H1 (cell line): ENCODE results near the gene FAR1. TPM values are rescaled to one million over a fixed set of nuclear protein-coding genes. Genes with fewer than 3 reads are reported as not detected.

Source experiments
- CTCF ChIA-PET: fragments of 300-600 bp; sonication (Branson Sonifier 250); formaldehyde crosslinking; loops from one replicate; lab custom pipeline; 2021; ENCODE audit not compliant: partially characterized antibody; lab: Charles Lee
- POLR2A ChIA-PET: fragments of 300-600 bp; sonication (Branson Sonifier 250); formaldehyde crosslinking; loops from one replicate; lab custom pipeline; 2021; ENCODE audit warnings: inconsistent platforms; ENCODE audit not compliant: partially characterized antibody; lab: Charles Lee
- DNase-seq, 2 experiments: peaks; one replicate each; pipeline versions ENCODE4 v3.0.0 to v3.0.0-alpha.2; 2010 to 2022; ENCODE audit warnings: low spot score in 2 of 2, low read depth in 1 of 2, mixed read lengths in 1 of 2
- FAIRE-seq: peaks from 2 replicates; lab custom pipeline; 2011; peaks lifted over from hg19 to GRCh38; lab: Jason Lieb, UNC
- H2AFZ ChIP-seq: 2 replicates; pipeline ENCODE4 v1.8.1; 2012; ENCODE audit warnings: low read length, inconsistent platforms
- H2AK5ac ChIP-seq: 2 replicates; pipeline ENCODE4 v1.6.1; 2013; ENCODE audit warnings: low read depth, low read length
- H2BK120ac ChIP-seq: replicated peaks from 2 replicates; pipeline ENCODE3; 2013; ENCODE audit warnings: low read depth, low read length, inconsistent platforms
- H2BK12ac ChIP-seq: 2 replicates; pipeline ENCODE4 v1.6.1; 2013; ENCODE audit warnings: low read depth, low read length
- H2BK15ac ChIP-seq: 2 replicates; pipeline ENCODE4 v1.6.1; 2013; ENCODE audit warnings: low read length
- H2BK20ac ChIP-seq: 2 replicates; pipeline ENCODE4 v1.6.1; 2013; ENCODE audit warnings: low read length
- H2BK5ac ChIP-seq: 2 replicates; pipeline ENCODE4 v1.6.1; 2013; ENCODE audit warnings: low read depth, low read length
- H3K14ac ChIP-seq: 2 replicates; pipeline ENCODE4 v1.6.1; 2013; ENCODE audit warnings: inconsistent platforms; ENCODE audit not compliant: insufficient read length
- H3K18ac ChIP-seq: 2 replicates; pipeline ENCODE4 v1.6.1; 2013; ENCODE audit warnings: low read length; ENCODE audit errors: extremely low read depth
- H3K23ac ChIP-seq: 2 replicates; pipeline ENCODE4 v1.6.1; 2013; ENCODE audit warnings: inconsistent platforms; ENCODE audit not compliant: insufficient read length
- H3K23me2 ChIP-seq: 2 replicates; pipeline ENCODE4 v1.6.1; 2013; ENCODE audit warnings: low read depth, low read length
- H3K27ac ChIP-seq: 2 replicates; pipeline ENCODE4 v1.6.1; 2011; ENCODE audit warnings: low read depth, low read length, inconsistent platforms
- H3K27me3 ChIP-seq, 4 experiments: replicated peaks in 1 of 4; 1 replicate in 1 of 4; 2 replicates in 3 of 4; pipeline versions ENCODE4 v1.6.1 to v1.8.1; 2011 to 2013; ENCODE audit warnings: low read length in 3 of 4, mild to moderate bottlenecking in 3 of 4, inconsistent platforms in 2 of 4, mixed read lengths in 2 of 4, moderate library complexity in 1 of 4; ENCODE audit not compliant: control insufficient read depth in 3 of 4, insufficient read depth in 3 of 4; ENCODE audit errors: extremely low read depth in 1 of 4
- H3K36me3 ChIP-seq, 4 experiments: 2 replicates each; pipeline versions ENCODE4 v1.6.1 to v1.8.1; 2011 to 2013; ENCODE audit warnings: mild to moderate bottlenecking in 4 of 4, low read length in 3 of 4, moderate library complexity in 2 of 4, control low read depth in 1 of 4, inconsistent platforms in 1 of 4; ENCODE audit not compliant: insufficient read depth in 4 of 4, control insufficient read depth in 2 of 4
- H3K4ac ChIP-seq: replicated peaks from 2 replicates; pipeline ENCODE3; 2013; ENCODE audit warnings: low read length, low read depth, mixed read lengths, inconsistent platforms; ENCODE audit not compliant: insufficient read length
- H3K4me1 ChIP-seq, 4 experiments: replicated peaks in 1 of 4; 1 replicate in 1 of 4; 2 replicates in 3 of 4; pipeline versions ENCODE4 v1.6.1 to v1.8.1; 2011 to 2013; ENCODE audit warnings: low read length in 3 of 4, inconsistent platforms in 2 of 4, mixed read lengths in 1 of 4; ENCODE audit not compliant: insufficient read depth in 4 of 4, control insufficient read depth in 3 of 4
- H3K4me2 ChIP-seq, 2 experiments: 2 replicates each; pipeline versions ENCODE4 v1.6.1 to v1.8.1; 2011 to 2013; ENCODE audit warnings: low read depth in 2 of 2, low read length in 2 of 2, control low read depth in 1 of 2, inconsistent platforms in 1 of 2, mild to moderate bottlenecking in 1 of 2; ENCODE audit not compliant: insufficient read depth in 1 of 2
- H3K4me3 ChIP-seq, 4 experiments: fragments of 200-600, 300-600 bp in 1 of 4; sonication (generic), shearing (Covaris generic), sonication (Bioruptor Twin) in 1 of 4; 2 replicates each; pipeline versions ENCODE4 v1.5.1 to v1.8.1; 2011 to 2016; ENCODE audit warnings: low read length in 4 of 4, low read depth in 3 of 4, control low read depth in 2 of 4, inconsistent platforms in 2 of 4, mild to moderate bottlenecking in 2 of 4, mixed read lengths in 1 of 4, moderate library complexity in 1 of 4; ENCODE audit not compliant: insufficient read depth in 2 of 4; ENCODE audit errors: extremely low read depth in 1 of 4
- H3K56ac ChIP-seq: replicated peaks from 2 replicates; pipeline ENCODE3; 2013; ENCODE audit warnings: low read depth, mild to moderate bottlenecking, mixed read lengths, low read length, inconsistent platforms; ENCODE audit not compliant: insufficient read length
- H3K79me1 ChIP-seq: 2 replicates; pipeline ENCODE4 v1.6.1; 2013; ENCODE audit warnings: low read depth, low read length, control low read depth
- H3K79me2 ChIP-seq, 2 experiments: 2 replicates each; pipeline versions ENCODE4 v1.6.1 to v1.8.1; 2012 to 2013; ENCODE audit warnings: low read length in 2 of 2, mild to moderate bottlenecking in 2 of 2, inconsistent platforms in 1 of 2; ENCODE audit not compliant: insufficient read depth in 2 of 2, control insufficient read depth in 1 of 2
- H3K9ac ChIP-seq, 4 experiments: replicated peaks in 1 of 4; 1 replicate in 1 of 4; 2 replicates in 3 of 4; pipeline versions ENCODE4 v1.6.1 to v1.8.1; 2011 to 2013; ENCODE audit warnings: low read depth in 3 of 4, low read length in 3 of 4, control low read depth in 2 of 4, mild to moderate bottlenecking in 2 of 4, moderate library complexity in 2 of 4, inconsistent platforms in 1 of 4; ENCODE audit errors: extremely low read depth in 1 of 4
- H3K9me3 ChIP-seq, 2 experiments: 2 replicates each; pipeline versions ENCODE4 v1.6.1 to v1.8.1; 2012 to 2013; ENCODE audit warnings: mild to moderate bottlenecking in 2 of 2, moderate library complexity in 2 of 2, control low read depth in 1 of 2, inconsistent platforms in 1 of 2, low read depth in 1 of 2, low read length in 1 of 2, mixed read lengths in 1 of 2; ENCODE audit not compliant: insufficient read depth in 2 of 2
- H4K20me1 ChIP-seq, 2 experiments: replicated peaks in 1 of 2; 2 replicates each; pipeline versions ENCODE3 to v1.8.1; 2011 to 2013; ENCODE audit warnings: inconsistent platforms in 2 of 2, low read length in 2 of 2, mild to moderate bottlenecking in 1 of 2; ENCODE audit not compliant: insufficient read depth in 2 of 2, control insufficient read depth in 1 of 2
- H4K5ac ChIP-seq: 2 replicates; pipeline ENCODE4 v1.6.1; 2013; ENCODE audit warnings: low read length, low read depth, mixed read lengths, inconsistent platforms; ENCODE audit not compliant: insufficient read length
- H4K8ac ChIP-seq: 2 replicates; pipeline ENCODE4 v1.8.0; 2013; ENCODE audit warnings: mild to moderate bottlenecking, moderate library complexity, low read length, inconsistent platforms; ENCODE audit not compliant: insufficient read depth; ENCODE audit errors: extremely low read depth
- H4K91ac ChIP-seq: replicated peaks from 2 replicates; pipeline ENCODE3; 2013; ENCODE audit warnings: low read length, mixed read lengths, inconsistent platforms; ENCODE audit not compliant: insufficient read length
- BCL11A ChIP-seq, 2 experiments: IDR thresholded peaks; one replicate each; pipeline ENCODE4 v1.6.1; 2011; ENCODE audit warnings: low read depth in 2 of 2, low read length in 2 of 2, mild to moderate bottlenecking in 2 of 2
- JUND ChIP-seq: IDR thresholded peaks from 2 replicates; pipeline ENCODE4 v1.6.1; 2011; ENCODE audit warnings: mild to moderate bottlenecking, improper control_type of control experiment, low read length
- SIRT6 ChIP-seq: IDR thresholded peaks from one replicate; pipeline ENCODE4 v1.7.1; 2012; ENCODE audit warnings: low read length, inconsistent platforms
- SP4 ChIP-seq: IDR thresholded peaks from 2 replicates; pipeline ENCODE4 v1.6.1; 2012; ENCODE audit warnings: low read length, inconsistent platforms
- SRF ChIP-seq: IDR thresholded peaks from 2 replicates; pipeline ENCODE4 v1.6.1; 2011; ENCODE audit warnings: mild to moderate bottlenecking, low read depth, low read length, moderate library complexity
- TAF1 ChIP-seq: IDR thresholded peaks from 2 replicates; pipeline ENCODE4 v1.6.1; 2011; ENCODE audit warnings: mild to moderate bottlenecking, low read depth, low read length
- WGBS, 2 experiments: shearing (Covaris generic) in 1 of 2; methylation state at CpG; one replicate each; pipeline versions ENCODE4 v1.1.6 to v1.1.7; 2013 to 2015; ENCODE audit warnings: low lambda C conversion rate in 2 of 2, mixed read lengths in 2 of 2, inconsistent platforms in 1 of 2, low coverage in 1 of 2, missing lambda C conversion rate in 1 of 2; ENCODE audit not compliant: insufficient replicate concordance in 2 of 2, insufficient coverage in 1 of 2, insufficient read length in 1 of 2; ENCODE audit errors: extremely low coverage in 1 of 2, missing lambda C conversion rate in 1 of 2; 5-methylcytosine and 5-hydroxymethylcytosine counted together
- polyA plus RNA-seq, 7 experiments: library from polyadenylated mRNA; depleted of rRNA in 3 of 7; stranded (reverse) in 5 of 7; unstranded in 2 of 7; fragments of >200 nt in 5 of 7; fragments of 200-250 nt in 2 of 7; gene quantifications; 1 replicate in 5 of 7; 2 replicates in 1 of 7; 4 replicates in 1 of 7; pipeline versions ENCODE4 v1.2.1 to v1.2.3, GENCODE V29; 2011 to 2013; ENCODE audit warnings: missing spikeins in 2 of 7, mixed read lengths in 2 of 7
- total RNA-seq: library from RNA; stranded (reverse); fragmentation: NEBNext Ultra II Directional; extraction: Animal tissue kit (Norgen Biotek cat#: 25700); gene quantifications from 2 replicates; pipeline ENCODE4 v1.2.1, GENCODE V29; 2021
- TF ChIP-seq, protein P1 (sequence below): IDR thresholded peaks from 2 replicates; pipeline ENCODE4 v1.6.1; 2011; ENCODE audit warnings: low read depth, mild to moderate bottlenecking, low read length; ENCODE audit not compliant: insufficient read depth

The FAR1 gene
- total and polyA plus RNA-seq, 2 of the 8 experiments (the other 6 are each of a cell fraction or from before 2014, with no cell fraction given), result 29.7 to 68.5 TPM

DNA sequence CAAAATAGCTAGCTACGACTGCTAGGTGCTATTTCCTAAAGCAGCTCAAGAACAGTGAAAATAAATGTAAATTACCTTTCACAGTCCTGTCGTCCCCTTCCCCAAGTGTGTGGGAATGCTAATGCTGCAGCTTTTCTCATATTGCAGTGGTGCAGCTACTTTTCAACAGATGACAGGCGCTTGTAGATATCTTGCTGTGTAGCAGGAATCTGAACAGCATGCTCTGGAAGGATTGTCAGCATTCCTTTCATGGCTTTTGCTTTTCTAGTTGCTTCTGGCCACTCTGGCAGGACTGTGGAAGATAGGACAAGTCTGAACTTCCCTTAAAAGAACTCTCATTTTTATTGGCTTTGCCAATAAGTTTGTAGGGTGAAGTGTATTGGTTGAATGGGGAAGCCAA, 18.8 kb downstream of the FAR1 start:
- H3K23me2 ChIP-seq, result no peaks in the 10 kb centered on the region
- no peaks in the 10 kb centered on the region for H3K9me3 ChIP-seq
- no peak overlapping the region for H2BK15ac ChIP-seq
- H3K79me2 ChIP-seq, result peaks cover 16 to 97% of the 10 kb centered on the region in 2 experiments
- no peaks in the 10 kb centered on the region for H3K27me3 ChIP-seq
- no peak overlapping the region for H2AK5ac ChIP-seq
- H3K4me1 ChIP-seq, result peaks cover 0 to 9% (median 5%) of the 10 kb centered on the region in 4 experiments; a peak in 5 of 7 replicates
- no peak overlapping the region for H2AFZ ChIP-seq
- DNase-seq, result no peak
- H3K4me2 ChIP-seq, result no peak overlapping the region
- no peak for FAIRE-seq
- no peak overlapping the region for H3K4me3 ChIP-seq
- H2BK20ac ChIP-seq, result no peak overlapping the region
- no peak overlapping the region for H3K14ac ChIP-seq
- no peak overlapping the region for H3K4ac ChIP-seq
- no peak overlapping the region for H4K8ac ChIP-seq
- H2BK12ac ChIP-seq, result no peak overlapping the region
- H4K5ac ChIP-seq, result no peak overlapping the region
- H3K23ac ChIP-seq, result no peak overlapping the region
- ChIA-PET POLR2A (no interaction called here), CTCF (interaction anchor here (1.3 kb wide), 1 partner anchor 200 kb away, joined by 4 read pairs; no protein-coding TSS in a partner anchor)
- H3K56ac ChIP-seq, result no peak overlapping the region
- no peaks in the 10 kb centered on the region; the same call in 1 of the 2 replicates for H3K79me1 ChIP-seq
- no peak overlapping the region for H2BK120ac ChIP-seq
- no peak overlapping the region for H3K18ac ChIP-seq
- no peak overlapping the region for H2BK5ac ChIP-seq
- peaks cover 5 to 8% of the 10 kb centered on the region in 2 experiments for H4K20me1 ChIP-seq
- H4K91ac ChIP-seq, result no peak overlapping the region
- no peak overlapping the region for H3K9ac ChIP-seq
- WGBS, 2 experiments, result 72% methylated on average over 3 of the region's 3 CpGs; no CpG with 5 or more reads in 1 of the 2 experiments
- H3K36me3 ChIP-seq, result no peaks in the 10 kb centered on the region
- no peak overlapping the region for H3K27ac ChIP-seq
- TF ChIP-seq SIRT6 (no peak), TAF1 (no peak), JUND (no peak), BCL11A (IDR thresholded peaks at IDR 0.05; ENCODE audit: low read depth in 2 of 2, low read length in 2 of 2) (no peak), SRF (no peak), SP4 (no peak)
- TF ChIP-seq, protein P1, sequence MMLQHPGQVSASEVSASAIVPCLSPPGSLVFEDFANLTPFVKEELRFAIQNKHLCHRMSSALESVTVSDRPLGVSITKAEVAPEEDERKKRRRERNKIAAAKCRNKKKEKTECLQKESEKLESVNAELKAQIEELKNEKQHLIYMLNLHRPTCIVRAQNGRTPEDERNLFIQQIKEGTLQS, result no peak
